K562 (cell line): ENCODE measurements around the gene SF3B3. TPM values are rescaled to one million over a fixed set of nuclear protein-coding genes. Genes with fewer than 3 reads are reported as not detected.

Experiments
- ATAC-seq: fragments of 200-7000 bp; cut with Tn5 transposase; 3 replicates; pipeline ENCODE4 v1.9.1; 2020; ENCODE audit warnings: moderate library complexity
- BruUV-seq: library from RNA; stranded (reverse); fragments of 400-500 nt; replicated peaks from 2 replicates; lab custom pipeline; 2021; lab: Mats Ljungman, UMichigan
- CTCF ChIA-PET: fragments of 300-600 bp; formaldehyde crosslinking; extraction: SDS; loops from one replicate; lab custom pipeline; 2021; ENCODE audit warnings: low intra/inter-chr PET ratio; lab: Yijun Ruan, JAX
- POLR2A ChIA-PET: fragments of 300-600, 350-650 bp; sonication (Branson Sonifier 250); formaldehyde crosslinking; extraction: SDS; loops from one replicate; lab custom pipeline; 2021; ENCODE audit warnings: antibody characterized with exemption, inconsistent platforms; lab: Yijun Ruan, JAX
- DNase-seq, 4 experiments: peaks; one replicate each; pipeline versions ENCODE4 v3.0.0 to v3.0.0-alpha.2; 2011 to 2018; ENCODE audit warnings: low spot score in 3 of 4, mixed read lengths in 3 of 4; ENCODE audit errors: extremely low read depth in 1 of 4
- FAIRE-seq: peaks from 2 replicates; lab custom pipeline; 2011; peaks lifted over from hg19 to GRCh38; lab: Jason Lieb, UNC
- H2AFZ ChIP-seq: 2 replicates; pipeline ENCODE4 v1.6.0; 2011; ENCODE audit warnings: low read depth, low read length, control low read depth, inconsistent platforms
- H3K27ac ChIP-seq: fragments of 200-600 bp; 3 replicates; pipeline ENCODE4 v1.8.0; 2011; ENCODE audit warnings: low read depth, mild to moderate bottlenecking, control low read depth, inconsistent platforms, low read length, moderate library complexity, mixed read lengths; ENCODE audit errors: extremely low read depth
- H3K27me3 ChIP-seq, 2 experiments: fragments of 300-600 bp in 1 of 2; 2 replicates in 1 of 2; 3 replicates in 1 of 2; pipeline versions ENCODE4 v1.6.0 to v1.8.0; 2011; ENCODE audit warnings: inconsistent platforms in 2 of 2, low read length in 2 of 2, mild to moderate bottlenecking in 1 of 2, mixed read lengths in 1 of 2, moderate library complexity in 1 of 2; ENCODE audit not compliant: control insufficient read depth in 2 of 2, insufficient read depth in 2 of 2
- H3K36me3 ChIP-seq: fragments of 300-600 bp; 3 replicates; pipeline ENCODE4 v1.8.0; 2011; ENCODE audit warnings: mild to moderate bottlenecking, low read length, inconsistent platforms; ENCODE audit not compliant: control insufficient read depth, insufficient read depth
- H3K4me1 ChIP-seq, 2 experiments: fragments of 200-600 bp in 1 of 2; replicated peaks in 1 of 2; 2 replicates in 1 of 2; 3 replicates in 1 of 2; pipeline versions ENCODE4 v1.5.1 to v1.8.0; 2011; ENCODE audit warnings: inconsistent platforms in 2 of 2, low read length in 2 of 2, mild to moderate bottlenecking in 1 of 2, mixed read lengths in 1 of 2, moderate library complexity in 1 of 2; ENCODE audit not compliant: control insufficient read depth in 2 of 2, insufficient read depth in 2 of 2
- H3K4me2 ChIP-seq: 2 replicates; pipeline ENCODE4 v1.6.1; 2011; ENCODE audit warnings: low read length, control low read depth, inconsistent platforms, mixed read lengths; ENCODE audit not compliant: insufficient read depth
- H3K4me3 ChIP-seq: fragments of 200-600 bp; sonication (generic), shearing (Covaris generic); 2 replicates; pipeline ENCODE4 v1.5.1; 2016; ENCODE audit warnings: control low read depth, inconsistent platforms
- H3K79me2 ChIP-seq: fragments of 200-600 bp; 3 replicates; pipeline ENCODE4 v1.8.0; 2011; ENCODE audit warnings: low read length, inconsistent platforms; ENCODE audit not compliant: control insufficient read depth, insufficient read depth
- H3K9ac ChIP-seq, 2 experiments: 2 replicates each; pipeline versions ENCODE4 v1.6.0 to v1.6.1; 2011; ENCODE audit warnings: low read depth in 2 of 2, low read length in 2 of 2, control low read depth in 1 of 2, inconsistent platforms in 1 of 2, mild to moderate bottlenecking in 1 of 2, mixed read lengths in 1 of 2; ENCODE audit not compliant: insufficient read depth in 1 of 2
- H3K9me1 ChIP-seq: one replicate; pipeline ENCODE4 v1.6.0; 2011; ENCODE audit warnings: inconsistent platforms, mild to moderate bottlenecking, low read length, moderate library complexity; ENCODE audit not compliant: control insufficient read depth, insufficient read depth
- H3K9me3 ChIP-seq: replicated peaks from 2 replicates; pipeline ENCODE4 v1.5.1; 2011; ENCODE audit warnings: low read depth, low read length, inconsistent platforms; ENCODE audit not compliant: control insufficient read depth, insufficient read depth
- H4K20me1 ChIP-seq: replicated peaks from 2 replicates; pipeline ENCODE4 v1.6.1; 2011; ENCODE audit warnings: low read length, inconsistent platforms, mixed read lengths; ENCODE audit not compliant: control insufficient read depth, insufficient read depth
- CHD2 ChIP-seq: IDR thresholded peaks from 2 replicates; pipeline ENCODE4 v1.6.1; 2011; ENCODE audit warnings: low read depth, low read length
- TFAM ChIP-seq: fragments of 250-450 bp; sonication (Bioruptor Pico); conservative IDR thresholded peaks from 2 replicates; pipeline ENCODE4 v1.5.0; 2021; ENCODE audit warnings: mild to moderate bottlenecking, moderate library complexity
- ZNF263 ChIP-seq: sonication (generic); formaldehyde crosslinking; IDR thresholded peaks from 2 replicates; pipeline ENCODE4 v1.8.0; 2022; ENCODE audit warnings: mild to moderate bottlenecking, missing genetic modification reagents, borderline replicate concordance
- ZNF583 ChIP-seq: fragments of 250-450 bp; sonication (Bioruptor Pico); IDR thresholded peaks from 2 replicates; pipeline ENCODE4 v1.4.0; 2020
- WGBS: fragments of 100-300 bp; shearing (Covaris generic); methylation state at CpG from one replicate; pipeline ENCODE4 v1.1.6; 2016; ENCODE audit warnings: low coverage, mixed read lengths; ENCODE audit not compliant: insufficient coverage; ENCODE audit errors: missing lambda C conversion rate; 5-methylcytosine and 5-hydroxymethylcytosine counted together
- in situ Hi-C: fragments of 300-500 bp; cut with MboI; formaldehyde crosslinking; loops from 4 replicates; pipeline ENCODE4 v1.15.0; 2018; ENCODE audit warnings: inconsistent platforms, mixed read lengths
- intact Hi-C: fragments of 100-400 bp; cut with micrococcal nuclease; formaldehyde crosslinking; loops from 2 replicates; pipeline ENCODE4 v1.14.2; 2022
- polyA plus RNA-seq, 8 experiments: library from polyadenylated mRNA; depleted of rRNA in 4 of 8; stranded (reverse) in 5 of 8; unstranded in 3 of 8; fragments of >200 nt; fragmentation: Nextera tagmentation in 2 of 8; fragmentation: Illumina TruSeq in 1 of 8; extraction: Ambion mirVana in 2 of 8; extraction: Trizol in 1 of 8; gene quantifications; 2 replicates each; pipeline versions ENCODE4 v1.2.1 to v1.2.3, GENCODE V29; 2011 to 2014; ENCODE audit warnings: inconsistent platforms in 1 of 8, missing spikeins in 1 of 8
- total RNA-seq, 7 experiments: library from RNA; depleted of rRNA in 6 of 7; stranded (reverse); fragments of >200 nt in 6 of 7; fragmentation: Illumina TruSeq in 2 of 7; extraction: Trizol in 2 of 7; gene quantifications; 2 replicates each; pipeline versions ENCODE4 v1.2.1 to v1.2.3, GENCODE V29; 2011 to 2021; ENCODE audit warnings: low replicate concordance in 1 of 7
- TF ChIP-seq, protein P1 (sequence below): fragments of 450-650 bp; IDR thresholded peaks from 2 replicates; pipeline ENCODE4 v1.6.1; 2017; ENCODE audit warnings: mild to moderate bottlenecking, moderate library complexity

SF3B3 gene
- total and polyA plus RNA-seq, 9 of the 15 experiments (the other 6 are each of a cell fraction or from before 2014, with no cell fraction given) = 98.9 to 546 (median 221) TPM

DNA sequence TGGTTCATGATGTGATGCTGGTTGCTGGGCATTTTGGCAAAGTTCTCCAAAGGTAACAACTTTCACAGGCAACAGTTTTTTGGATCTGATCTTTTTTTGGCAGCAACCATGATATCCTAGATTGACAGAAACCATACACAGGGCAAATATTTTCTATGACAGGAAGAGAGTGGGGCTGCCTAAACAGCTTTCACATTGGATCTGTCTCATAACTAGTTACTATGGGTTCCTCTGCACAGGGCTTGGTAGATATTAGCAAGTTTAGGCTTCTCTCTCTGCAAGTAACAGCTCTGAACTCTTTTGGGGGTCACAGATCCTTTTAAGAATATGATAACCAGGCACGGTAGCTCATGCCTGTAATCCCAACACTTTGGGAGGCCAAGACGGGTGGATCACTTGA, 28.8 kb upstream of the SF3B3 start:
- H3K4me2 ChIP-seq = no peak overlapping the region
- no peak overlapping the region for H3K27ac ChIP-seq
- no peaks in the 10 kb centered on the region; a peak in 1 of 5 replicates for H3K4me1 ChIP-seq
- intact Hi-C loops = no loop called here
- BruUV-seq = no TSS peak
- peaks cover 50% of the 10 kb centered on the region; the same call in 2 of the 3 replicates for H3K36me3 ChIP-seq
- H3K9me1 ChIP-seq = no peaks in the 10 kb centered on the region
- FAIRE-seq = no peak
- CTCF ChIA-PET = no interaction called here
- H3K4me3 ChIP-seq = no peak overlapping the region
- no peaks in the 10 kb centered on the region for H3K9me3 ChIP-seq
- TF ChIP-seq CHD2 (no peak), ZNF263 (CRISPR knock-in tag) (no peak), TFAM (CRISPR knock-in tag) (no peak), ZNF583 (CRISPR knock-in tag) (no peak)
- TF ChIP-seq, protein P1, sequence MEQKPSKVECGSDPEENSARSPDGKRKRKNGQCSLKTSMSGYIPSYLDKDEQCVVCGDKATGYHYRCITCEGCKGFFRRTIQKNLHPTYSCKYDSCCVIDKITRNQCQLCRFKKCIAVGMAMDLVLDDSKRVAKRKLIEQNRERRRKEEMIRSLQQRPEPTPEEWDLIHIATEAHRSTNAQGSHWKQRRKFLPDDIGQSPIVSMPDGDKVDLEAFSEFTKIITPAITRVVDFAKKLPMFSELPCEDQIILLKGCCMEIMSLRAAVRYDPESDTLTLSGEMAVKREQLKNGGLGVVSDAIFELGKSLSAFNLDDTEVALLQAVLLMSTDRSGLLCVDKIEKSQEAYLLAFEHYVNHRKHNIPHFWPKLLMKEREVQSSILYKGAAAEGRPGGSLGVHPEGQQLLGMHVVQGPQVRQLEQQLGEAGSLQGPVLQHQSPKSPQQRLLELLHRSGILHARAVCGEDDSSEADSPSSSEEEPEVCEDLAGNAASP = no peak
- TF ChIP-seq, all 486 proteins: peak for 0
- H3K9ac ChIP-seq = no peak overlapping the region
- no peak overlapping the region for H2AFZ ChIP-seq
- H3K79me2 ChIP-seq = no peaks in the 10 kb centered on the region
- no peak for ATAC-seq
- POLR2A ChIA-PET = interaction anchor here (1.1 kb wide), 1 partner anchor 16 kb away, joined by 3 read pairs; no protein-coding TSS in a partner anchor
- no peaks in the 10 kb centered on the region for H3K27me3 ChIP-seq
- no peaks in the 10 kb centered on the region for H4K20me1 ChIP-seq
- in situ Hi-C loops = no loop called here
- DNase-seq = no peak
- WGBS = 87% methylated on average over 2 of the region's 2 CpGs
